HG02678 (cell line): ENCODE measurements around the gene ADAMTS13.
"Not testable (repeated sequence)": the region's sequence is repeated elsewhere in the genome, so short reads cannot be mapped to it uniquely, and the experiment has no call there.

Source experiments
- ATAC-seq: cut with Tn5 transposase; IDR thresholded peaks from one replicate; pipeline ENCODE4 v1.9.1; 2021; ENCODE audit warnings: mild to moderate bottlenecking, moderate library complexity; ENCODE audit not compliant: unreplicated experiment

The ADAMTS13 gene

GRCh38 chr9:133391449-133391848, 30.7 kb upstream of the ADAMTS13 start:
- ATAC-seq, result not testable (repeated sequence)

GRCh38 chr9:133392308-133392707, 29.9 kb upstream of the ADAMTS13 start:
- not testable (repeated sequence) for ATAC-seq

GRCh38 chr9:133393399-133393798, 28.8 kb upstream of the ADAMTS13 start:
- no peak for ATAC-seq

- ATAC-seq, result no peak
Observed at GRCh38 chr9:133394687-133395271, 27.4 kb upstream of the ADAMTS13 start.

GRCh38 chr9:133396952-133397351, 25.2 kb upstream of the ADAMTS13 start:
- no peak for ATAC-seq

GRCh38 chr9:133397370-133397769, 24.8 kb upstream of the ADAMTS13 start:
- ATAC-seq, result no peak

- no peak for ATAC-seq
Observed at GRCh38 chr9:133397895-133398294, 24.3 kb upstream of the ADAMTS13 start.

GRCh38 chr9:133400292-133400691, 21.9 kb upstream of the ADAMTS13 start:
- no peak for ATAC-seq

GRCh38 chr9:133401588-133401987, 20.6 kb upstream of the ADAMTS13 start:
- no peak for ATAC-seq

- no peak for ATAC-seq
Observed at GRCh38 chr9:133402689-133403088, 19.5 kb upstream of the ADAMTS13 start.

GRCh38 chr9:133403766-133404453, 18.3 kb upstream of the ADAMTS13 start:
- ATAC-seq, result no peak

GRCh38 chr9:133404454-133405002, 17.6 kb upstream of the ADAMTS13 start:
- ATAC-seq, result no peak

- no peak for ATAC-seq
Observed at GRCh38 chr9:133405508-133406438, 16.4 kb upstream of the ADAMTS13 start.

- ATAC-seq, result peak; percentile 54
Observed at GRCh38 chr9:133406480-133407307, 15.5 kb upstream of the ADAMTS13 start.

- ATAC-seq, result no peak
Observed at GRCh38 chr9:133408042-133408441, 14.1 kb upstream of the ADAMTS13 start.

- ATAC-seq, result no peak
Observed at GRCh38 chr9:133415170-133415569, 7.0 kb upstream of the ADAMTS13 start.

GRCh38 chr9:133417541-133418461, 4.4 kb upstream of the ADAMTS13 start, which contains the start of gene REXO4:
TSS of gene REXO4 (minus strand) at chr9:133418010. CDS start at chr9:133417844, 166 bp downstream.
- peak; percentile 81 for ATAC-seq

- ATAC-seq, result no peak
Observed at GRCh38 chr9:133419005-133419404, 3.2 kb upstream of the ADAMTS13 start.

GRCh38 chr9:133420392-133420827, 1.8 kb upstream of the ADAMTS13 start:
- ATAC-seq, result no peak
